H1 (cell line): ENCODE data around the gene FBXO39. TPM values are rescaled to one million over a fixed set of nuclear protein-coding genes. Genes with fewer than 3 reads are reported as not detected.

Source experiments
- CTCF ChIA-PET: fragments of 300-600 bp; sonication (Branson Sonifier 250); formaldehyde crosslinking; loops from one replicate; lab custom pipeline; 2021; ENCODE audit not compliant: partially characterized antibody; lab: Charles Lee
- POLR2A ChIA-PET: fragments of 300-600 bp; sonication (Branson Sonifier 250); formaldehyde crosslinking; loops from one replicate; lab custom pipeline; 2021; ENCODE audit warnings: inconsistent platforms; ENCODE audit not compliant: partially characterized antibody; lab: Charles Lee
- DNase-seq, 2 experiments: peaks; one replicate each; pipeline versions ENCODE4 v3.0.0 to v3.0.0-alpha.2; 2010 to 2022; ENCODE audit warnings: low spot score in 2 of 2, low read depth in 1 of 2, mixed read lengths in 1 of 2
- FAIRE-seq: peaks from 2 replicates; lab custom pipeline; 2011; peaks lifted over from hg19 to GRCh38; lab: Jason Lieb, UNC
- H2AFZ ChIP-seq: 2 replicates; pipeline ENCODE4 v1.8.1; 2012; ENCODE audit warnings: low read length, inconsistent platforms
- H2AK5ac ChIP-seq: 2 replicates; pipeline ENCODE4 v1.6.1; 2013; ENCODE audit warnings: low read depth, low read length
- H2BK120ac ChIP-seq: replicated peaks from 2 replicates; pipeline ENCODE3; 2013; ENCODE audit warnings: low read depth, low read length, inconsistent platforms
- H2BK12ac ChIP-seq: 2 replicates; pipeline ENCODE4 v1.6.1; 2013; ENCODE audit warnings: low read depth, low read length
- H2BK15ac ChIP-seq: 2 replicates; pipeline ENCODE4 v1.6.1; 2013; ENCODE audit warnings: low read length
- H2BK20ac ChIP-seq: 2 replicates; pipeline ENCODE4 v1.6.1; 2013; ENCODE audit warnings: low read length
- H2BK5ac ChIP-seq: 2 replicates; pipeline ENCODE4 v1.6.1; 2013; ENCODE audit warnings: low read depth, low read length
- H3K14ac ChIP-seq: 2 replicates; pipeline ENCODE4 v1.6.1; 2013; ENCODE audit warnings: inconsistent platforms; ENCODE audit not compliant: insufficient read length
- H3K18ac ChIP-seq: 2 replicates; pipeline ENCODE4 v1.6.1; 2013; ENCODE audit warnings: low read length; ENCODE audit errors: extremely low read depth
- H3K23ac ChIP-seq: 2 replicates; pipeline ENCODE4 v1.6.1; 2013; ENCODE audit warnings: inconsistent platforms; ENCODE audit not compliant: insufficient read length
- H3K23me2 ChIP-seq: 2 replicates; pipeline ENCODE4 v1.6.1; 2013; ENCODE audit warnings: low read depth, low read length
- H3K27ac ChIP-seq: 2 replicates; pipeline ENCODE4 v1.6.1; 2011; ENCODE audit warnings: low read depth, low read length, inconsistent platforms
- H3K27me3 ChIP-seq, 4 experiments: replicated peaks in 1 of 4; 1 replicate in 1 of 4; 2 replicates in 3 of 4; pipeline versions ENCODE4 v1.6.1 to v1.8.1; 2011 to 2013; ENCODE audit warnings: low read length in 3 of 4, mild to moderate bottlenecking in 3 of 4, inconsistent platforms in 2 of 4, mixed read lengths in 2 of 4, moderate library complexity in 1 of 4; ENCODE audit not compliant: control insufficient read depth in 3 of 4, insufficient read depth in 3 of 4; ENCODE audit errors: extremely low read depth in 1 of 4
- H3K36me3 ChIP-seq, 4 experiments: 2 replicates each; pipeline versions ENCODE4 v1.6.1 to v1.8.1; 2011 to 2013; ENCODE audit warnings: mild to moderate bottlenecking in 4 of 4, low read length in 3 of 4, moderate library complexity in 2 of 4, control low read depth in 1 of 4, inconsistent platforms in 1 of 4; ENCODE audit not compliant: insufficient read depth in 4 of 4, control insufficient read depth in 2 of 4
- H3K4ac ChIP-seq: replicated peaks from 2 replicates; pipeline ENCODE3; 2013; ENCODE audit warnings: low read length, low read depth, mixed read lengths, inconsistent platforms; ENCODE audit not compliant: insufficient read length
- H3K4me1 ChIP-seq, 4 experiments: replicated peaks in 1 of 4; 1 replicate in 1 of 4; 2 replicates in 3 of 4; pipeline versions ENCODE4 v1.6.1 to v1.8.1; 2011 to 2013; ENCODE audit warnings: low read length in 3 of 4, inconsistent platforms in 2 of 4, mixed read lengths in 1 of 4; ENCODE audit not compliant: insufficient read depth in 4 of 4, control insufficient read depth in 3 of 4
- H3K4me2 ChIP-seq, 2 experiments: 2 replicates each; pipeline versions ENCODE4 v1.6.1 to v1.8.1; 2011 to 2013; ENCODE audit warnings: low read depth in 2 of 2, low read length in 2 of 2, control low read depth in 1 of 2, inconsistent platforms in 1 of 2, mild to moderate bottlenecking in 1 of 2; ENCODE audit not compliant: insufficient read depth in 1 of 2
- H3K4me3 ChIP-seq, 4 experiments: fragments of 200-600, 300-600 bp in 1 of 4; sonication (generic), shearing (Covaris generic), sonication (Bioruptor Twin) in 1 of 4; 2 replicates each; pipeline versions ENCODE4 v1.5.1 to v1.8.1; 2011 to 2016; ENCODE audit warnings: low read length in 4 of 4, low read depth in 3 of 4, control low read depth in 2 of 4, inconsistent platforms in 2 of 4, mild to moderate bottlenecking in 2 of 4, mixed read lengths in 1 of 4, moderate library complexity in 1 of 4; ENCODE audit not compliant: insufficient read depth in 2 of 4; ENCODE audit errors: extremely low read depth in 1 of 4
- H3K56ac ChIP-seq: replicated peaks from 2 replicates; pipeline ENCODE3; 2013; ENCODE audit warnings: low read depth, mild to moderate bottlenecking, mixed read lengths, low read length, inconsistent platforms; ENCODE audit not compliant: insufficient read length
- H3K79me1 ChIP-seq: 2 replicates; pipeline ENCODE4 v1.6.1; 2013; ENCODE audit warnings: low read depth, low read length, control low read depth
- H3K79me2 ChIP-seq, 2 experiments: 2 replicates each; pipeline versions ENCODE4 v1.6.1 to v1.8.1; 2012 to 2013; ENCODE audit warnings: low read length in 2 of 2, mild to moderate bottlenecking in 2 of 2, inconsistent platforms in 1 of 2; ENCODE audit not compliant: insufficient read depth in 2 of 2, control insufficient read depth in 1 of 2
- H3K9ac ChIP-seq, 4 experiments: replicated peaks in 1 of 4; 1 replicate in 1 of 4; 2 replicates in 3 of 4; pipeline versions ENCODE4 v1.6.1 to v1.8.1; 2011 to 2013; ENCODE audit warnings: low read depth in 3 of 4, low read length in 3 of 4, control low read depth in 2 of 4, mild to moderate bottlenecking in 2 of 4, moderate library complexity in 2 of 4, inconsistent platforms in 1 of 4; ENCODE audit errors: extremely low read depth in 1 of 4
- H3K9me3 ChIP-seq, 2 experiments: 2 replicates each; pipeline versions ENCODE4 v1.6.1 to v1.8.1; 2012 to 2013; ENCODE audit warnings: mild to moderate bottlenecking in 2 of 2, moderate library complexity in 2 of 2, control low read depth in 1 of 2, inconsistent platforms in 1 of 2, low read depth in 1 of 2, low read length in 1 of 2, mixed read lengths in 1 of 2; ENCODE audit not compliant: insufficient read depth in 2 of 2
- H4K20me1 ChIP-seq, 2 experiments: replicated peaks in 1 of 2; 2 replicates each; pipeline versions ENCODE3 to v1.8.1; 2011 to 2013; ENCODE audit warnings: inconsistent platforms in 2 of 2, low read length in 2 of 2, mild to moderate bottlenecking in 1 of 2; ENCODE audit not compliant: insufficient read depth in 2 of 2, control insufficient read depth in 1 of 2
- H4K5ac ChIP-seq: 2 replicates; pipeline ENCODE4 v1.6.1; 2013; ENCODE audit warnings: low read length, low read depth, mixed read lengths, inconsistent platforms; ENCODE audit not compliant: insufficient read length
- H4K8ac ChIP-seq: 2 replicates; pipeline ENCODE4 v1.8.0; 2013; ENCODE audit warnings: mild to moderate bottlenecking, moderate library complexity, low read length, inconsistent platforms; ENCODE audit not compliant: insufficient read depth; ENCODE audit errors: extremely low read depth
- H4K91ac ChIP-seq: replicated peaks from 2 replicates; pipeline ENCODE3; 2013; ENCODE audit warnings: low read length, mixed read lengths, inconsistent platforms; ENCODE audit not compliant: insufficient read length
- CTCF ChIP-seq, 3 experiments: IDR thresholded peaks; 1 replicate in 2 of 3; 2 replicates in 1 of 3; pipeline versions ENCODE4 v1.5.1 to v1.6.1; 2011; ENCODE audit warnings: low read length in 3 of 3, mild to moderate bottlenecking in 3 of 3, inconsistent platforms in 2 of 3, low read depth in 1 of 3, moderate library complexity in 1 of 3; ENCODE audit not compliant: insufficient read depth in 1 of 3; ENCODE audit errors: control extremely low read depth in 1 of 3
- WGBS, 2 experiments: shearing (Covaris generic) in 1 of 2; methylation state at CpG; one replicate each; pipeline versions ENCODE4 v1.1.6 to v1.1.7; 2013 to 2015; ENCODE audit warnings: low lambda C conversion rate in 2 of 2, mixed read lengths in 2 of 2, inconsistent platforms in 1 of 2, low coverage in 1 of 2, missing lambda C conversion rate in 1 of 2; ENCODE audit not compliant: insufficient replicate concordance in 2 of 2, insufficient coverage in 1 of 2, insufficient read length in 1 of 2; ENCODE audit errors: extremely low coverage in 1 of 2, missing lambda C conversion rate in 1 of 2; 5-methylcytosine and 5-hydroxymethylcytosine counted together
- polyA plus RNA-seq, 7 experiments: library from polyadenylated mRNA; depleted of rRNA in 3 of 7; stranded (reverse) in 5 of 7; unstranded in 2 of 7; fragments of >200 nt in 5 of 7; fragments of 200-250 nt in 2 of 7; gene quantifications; 1 replicate in 5 of 7; 2 replicates in 1 of 7; 4 replicates in 1 of 7; pipeline versions ENCODE4 v1.2.1 to v1.2.3, GENCODE V29; 2011 to 2013; ENCODE audit warnings: missing spikeins in 2 of 7, mixed read lengths in 2 of 7
- total RNA-seq: library from RNA; stranded (reverse); fragmentation: NEBNext Ultra II Directional; extraction: Animal tissue kit (Norgen Biotek cat#: 25700); gene quantifications from 2 replicates; pipeline ENCODE4 v1.2.1, GENCODE V29; 2021
- TF ChIP-seq, protein P1 (sequence below): IDR thresholded peaks from 2 replicates; pipeline ENCODE4 v1.6.1; 2011; ENCODE audit warnings: low read depth, mild to moderate bottlenecking, low read length; ENCODE audit not compliant: insufficient read depth

Gene FBXO39
- total and polyA plus RNA-seq, 2 of the 8 experiments (the other 6 are each of a cell fraction or from before 2014, with no cell fraction given) = 0.12 to 0.22 TPM

DNA sequence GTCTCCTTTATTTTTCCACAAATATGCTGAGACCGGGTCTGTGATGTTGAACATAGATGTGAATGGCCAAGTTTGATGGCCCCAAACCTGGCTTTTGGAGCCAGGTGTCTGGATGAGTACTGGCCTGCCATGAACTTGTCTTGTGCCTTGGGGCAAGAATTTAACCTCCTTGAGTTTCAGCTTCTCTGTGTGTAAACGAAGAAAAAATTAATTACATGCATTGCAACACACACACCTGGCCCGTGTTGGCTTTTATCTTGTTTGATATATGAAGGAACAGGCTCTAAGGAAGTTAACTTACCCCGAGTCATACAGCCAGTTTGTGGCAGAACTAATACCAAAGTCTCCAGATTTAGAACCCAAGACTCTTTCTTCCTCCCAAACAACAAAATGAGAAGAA is 13.1 kb downstream of the FBXO39 start:
- H4K5ac ChIP-seq = no peak overlapping the region
- no peak overlapping the region for H2AK5ac ChIP-seq
- H3K9ac ChIP-seq = no peak overlapping the region
- no peak overlapping the region for H4K91ac ChIP-seq
- no peak overlapping the region for H2BK120ac ChIP-seq
- CTCF ChIA-PET = interaction anchor here (1.3 to 2.1 kb wide), 3 partner anchors 53 to 123 kb away, joined by 3 to 4 read pairs (median 3); no protein-coding TSS in a partner anchor
- no peak overlapping the region for H2BK20ac ChIP-seq
- WGBS, 2 experiments = 91% methylated on average over 4 of the region's 4 CpGs; no CpG with 5 or more reads in 1 of the 2 experiments
- H2BK12ac ChIP-seq = no peak overlapping the region
- H3K36me3 ChIP-seq = no peaks in the 10 kb centered on the region
- H3K27me3 ChIP-seq = no peaks in the 10 kb centered on the region
- H3K4me1 ChIP-seq = no peaks in the 10 kb centered on the region
- H3K23ac ChIP-seq = no peak overlapping the region
- H4K8ac ChIP-seq = no peak overlapping the region
- H3K4me2 ChIP-seq = no peak overlapping the region
- H3K56ac ChIP-seq = no peak overlapping the region
- DNase-seq (no peak), FAIRE-seq (no peak)
- no peak overlapping the region for H3K18ac ChIP-seq
- H3K79me2 ChIP-seq = no peaks in the 10 kb centered on the region
- H2AFZ ChIP-seq = no peak overlapping the region
- no peak overlapping the region for H2BK15ac ChIP-seq
- POLR2A ChIA-PET = no interaction called here
- H4K20me1 ChIP-seq = no peaks in the 10 kb centered on the region
- no peak overlapping the region for H3K27ac ChIP-seq
- no peak overlapping the region for H3K4ac ChIP-seq
- H3K9me3 ChIP-seq = no peaks in the 10 kb centered on the region
- H3K23me2 ChIP-seq = no peaks in the 10 kb centered on the region
- H3K79me1 ChIP-seq = no peaks in the 10 kb centered on the region
- no peak overlapping the region for H3K4me3 ChIP-seq
- no peak overlapping the region for H2BK5ac ChIP-seq
- no peak overlapping the region for H3K14ac ChIP-seq
- no peak for TF ChIP-seq CTCF (IDR thresholded peaks at IDR 0.05; ENCODE audit: control extremely low read depth in 1 of 3, insufficient read depth in 1 of 3, low read depth in 1 of 3, low read length in 3 of 3)
- TF ChIP-seq, protein P1, sequence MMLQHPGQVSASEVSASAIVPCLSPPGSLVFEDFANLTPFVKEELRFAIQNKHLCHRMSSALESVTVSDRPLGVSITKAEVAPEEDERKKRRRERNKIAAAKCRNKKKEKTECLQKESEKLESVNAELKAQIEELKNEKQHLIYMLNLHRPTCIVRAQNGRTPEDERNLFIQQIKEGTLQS = no peak
